Liver (tissue), 3 donors: ENCODE data around the gene UGT1A5.

ENCODE experiments used
- ATF3 ChIP-seq: IDR thresholded peaks from 2 replicates; pipeline ENCODE4 v1.6.1; 2016; ENCODE audit warnings: antibody characterized with exemption
- CTCF ChIP-seq: fragments of 150-350 bp; IDR thresholded peaks from 2 replicates; pipeline ENCODE4 v1.5.1; 2017; ENCODE audit warnings: improper control_type of control experiment, low read depth, low read length; ENCODE audit not compliant: missing input control
- MAX ChIP-seq: IDR thresholded peaks from 2 replicates; pipeline ENCODE4 v1.6.1; 2016; ENCODE audit warnings: antibody characterized with exemption
- RAD21 ChIP-seq, 2 donors: IDR thresholded peaks; 2 replicates each; pipeline ENCODE4 v1.6.1; 2016; ENCODE audit warnings: antibody characterized with exemption in 2 of 2, mild to moderate bottlenecking in 2 of 2
- RXRA ChIP-seq, 2 donors: IDR thresholded peaks; 2 replicates each; pipeline ENCODE4 v1.6.1; 2017 to 2018; ENCODE audit warnings: antibody characterized with exemption in 2 of 2, mild to moderate bottlenecking in 1 of 2
- donor health status: healthy.
- donor health status: healthy.

GRCh38 chr2:233802132-233802815, 89.6 kb downstream of the UGT1A5 start:
- TF ChIP-seq CTCF, result no peak
- no peak for TF ChIP-seq RAD21 (IDR thresholded peaks at IDR 0.05)
- TF ChIP-seq ATF3, result no peak
- no peak for TF ChIP-seq RXRA (IDR thresholded peaks at IDR 0.05)
- no peak for TF ChIP-seq MAX
